Nephron progenitor cell (in vitro differentiated cells): ENCODE data around the gene MCM9.

ENCODE experiments used
- DNase-seq: peaks from one replicate; pipeline ENCODE4 v3.0.0; 2021
- H3K27ac Mint-ChIP-seq: 2 replicates; pipeline ENCODE4 v1.8.0; 2021; ENCODE audit warnings: mild to moderate bottlenecking, moderate library complexity, mixed read lengths
- H3K27me3 Mint-ChIP-seq: 2 replicates; pipeline ENCODE4 v1.8.0; 2021; ENCODE audit warnings: mild to moderate bottlenecking, low read depth, mixed read lengths; ENCODE audit not compliant: poor library complexity
- H3K36me3 Mint-ChIP-seq: 2 replicates; pipeline ENCODE4 v1.8.0; 2021; ENCODE audit warnings: low read depth, mixed read lengths
- H3K4me1 Mint-ChIP-seq: 2 replicates; pipeline ENCODE4 v1.8.0; 2021; ENCODE audit warnings: mixed read lengths
- H3K4me3 Mint-ChIP-seq: 2 replicates; pipeline ENCODE4 v1.8.0; 2021; ENCODE audit warnings: mild to moderate bottlenecking, moderate library complexity, mixed read lengths
- H3K9me3 Mint-ChIP-seq: 2 replicates; pipeline ENCODE4 v1.8.0; 2021; ENCODE audit warnings: mild to moderate bottlenecking, moderate library complexity, mixed read lengths
- CTCF ChIP-seq: fragments of 200-600 bp; sonication (generic); IDR thresholded peaks from 2 replicates; pipeline ENCODE4 v1.5.0; 2021; ENCODE audit warnings: antibody characterized with exemption

Gene MCM9

GRCh38 chr6:118787724-118788423 lies 147.1 kb downstream of the MCM9 start:
- no peak overlapping the region for H3K27ac Mint-ChIP-seq
- DNase-seq: no peak
- peaks cover 6% of the 10 kb centered on the region for H3K9me3 Mint-ChIP-seq
- TF ChIP-seq CTCF: no peak
- no peak overlapping the region for H3K4me3 Mint-ChIP-seq
- no peaks in the 10 kb centered on the region for H3K27me3 Mint-ChIP-seq
- no peaks in the 10 kb centered on the region for H3K36me3 Mint-ChIP-seq
- H3K4me1 Mint-ChIP-seq: peaks cover 15% of the 10 kb centered on the region

- no peaks in the 10 kb centered on the region for H3K36me3 Mint-ChIP-seq
- peaks cover 4% of the 10 kb centered on the region for H3K27me3 Mint-ChIP-seq
- H3K9me3 Mint-ChIP-seq: no peaks in the 10 kb centered on the region
- peaks cover 15% of the 10 kb centered on the region for H3K4me1 Mint-ChIP-seq
- no peak overlapping the region for H3K27ac Mint-ChIP-seq
- no peak for TF ChIP-seq CTCF
- no peak for DNase-seq
- no peak overlapping the region for H3K4me3 Mint-ChIP-seq
These were observed 148.1 kb downstream of the MCM9 start for GRCh38 chr6:118786596-118787453.

GRCh38 chr6:118785601-118786000 lies 149.4 kb downstream of the MCM9 start:
- TF ChIP-seq CTCF: no peak
- no peak for DNase-seq
- H3K27me3 Mint-ChIP-seq: peaks cover 4% of the 10 kb centered on the region
- H3K4me1 Mint-ChIP-seq: peaks cover 15% of the 10 kb centered on the region
- H3K36me3 Mint-ChIP-seq: no peaks in the 10 kb centered on the region
- H3K9me3 Mint-ChIP-seq: no peaks in the 10 kb centered on the region
- no peak overlapping the region for H3K4me3 Mint-ChIP-seq
- H3K27ac Mint-ChIP-seq: no peak overlapping the region

GRCh38 chr6:118784641-118785164 lies 150.3 kb downstream of the MCM9 start:
- Mint-ChIP-seq H3K4me3 (no peak overlapping the region), H3K9me3 (no peaks in the 10 kb centered on the region), H3K4me1 (peaks cover 15% of the 10 kb centered on the region), H3K27me3 (peaks cover 4% of the 10 kb centered on the region), H3K36me3 (no peaks in the 10 kb centered on the region), H3K27ac (peak overlapping the region; percentile 58)
- TF ChIP-seq CTCF: no peak
- DNase-seq: no peak

GRCh38 chr6:118783931-118784550 lies 150.9 kb downstream of the MCM9 start:
- H3K4me3 Mint-ChIP-seq: no peak overlapping the region
- H3K4me1 Mint-ChIP-seq: peaks cover 15% of the 10 kb centered on the region
- peaks cover 4% of the 10 kb centered on the region for H3K27me3 Mint-ChIP-seq
- no peak overlapping the region for H3K27ac Mint-ChIP-seq
- no peaks in the 10 kb centered on the region for H3K9me3 Mint-ChIP-seq
- DNase-seq: no peak
- no peak for TF ChIP-seq CTCF
- H3K36me3 Mint-ChIP-seq: no peaks in the 10 kb centered on the region
